ENCODE results near the gene TEX13B.

Gene TEX13B

DNA sequence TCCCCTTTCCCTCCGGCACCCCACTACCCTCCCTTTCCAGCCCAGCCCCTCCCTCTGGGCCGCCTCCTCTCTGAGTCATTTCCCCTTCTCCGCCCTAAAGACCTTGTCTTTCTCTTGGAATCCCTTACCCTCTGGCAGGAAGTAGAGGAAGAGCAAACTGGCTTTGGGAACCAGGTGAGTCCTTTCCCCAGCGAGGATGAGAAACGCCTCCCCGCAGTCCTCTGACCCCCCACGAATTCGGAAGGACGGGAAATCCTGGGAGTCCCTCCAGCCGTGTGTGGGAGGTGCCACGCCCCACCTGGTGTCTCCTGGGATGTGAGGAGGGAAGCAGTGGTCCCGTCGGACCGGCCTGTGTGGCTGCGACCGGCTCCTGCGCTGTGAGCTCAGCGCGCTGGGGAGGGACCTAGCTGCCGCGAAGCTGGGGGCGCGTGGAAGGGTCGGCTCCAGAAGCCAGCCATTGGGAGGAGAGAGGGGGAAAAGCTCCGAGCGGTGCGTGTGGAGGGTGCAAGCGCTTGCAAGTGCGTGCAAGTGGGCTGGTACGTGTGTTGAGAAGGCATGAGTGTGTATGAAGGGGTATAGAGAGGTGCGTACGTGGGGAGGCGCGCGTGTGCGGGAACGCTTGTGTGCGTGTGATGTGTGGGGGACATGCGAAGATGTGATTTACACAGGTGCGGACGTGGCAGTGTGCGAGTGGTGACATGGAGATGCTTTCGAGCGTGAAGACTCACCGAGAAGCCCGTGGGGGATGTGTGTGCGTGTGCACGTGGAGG lies 46.3 kb downstream of the TEX13B start:
- no peak for DNase-seq

DNA sequence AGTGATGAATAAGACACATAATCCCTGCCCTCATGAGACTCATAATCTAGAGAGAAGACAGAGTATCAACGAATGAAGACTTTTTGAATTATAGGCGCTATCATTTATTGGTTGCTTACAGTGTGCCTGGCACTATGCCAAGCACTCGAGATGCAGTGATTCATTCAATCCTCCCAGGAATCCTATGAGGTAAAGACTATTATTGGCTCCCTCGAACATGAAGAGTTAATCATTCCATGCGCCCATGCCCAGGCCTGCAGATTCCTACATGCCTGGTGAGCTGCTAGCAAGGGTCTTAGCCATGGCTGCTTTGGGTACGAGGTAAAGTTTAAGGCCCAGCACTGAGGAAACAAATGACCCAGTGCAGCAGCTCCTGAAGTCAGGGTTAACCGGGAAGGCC lies 47.0 kb downstream of the TEX13B start:
- DNase-seq = no peak

DNA sequence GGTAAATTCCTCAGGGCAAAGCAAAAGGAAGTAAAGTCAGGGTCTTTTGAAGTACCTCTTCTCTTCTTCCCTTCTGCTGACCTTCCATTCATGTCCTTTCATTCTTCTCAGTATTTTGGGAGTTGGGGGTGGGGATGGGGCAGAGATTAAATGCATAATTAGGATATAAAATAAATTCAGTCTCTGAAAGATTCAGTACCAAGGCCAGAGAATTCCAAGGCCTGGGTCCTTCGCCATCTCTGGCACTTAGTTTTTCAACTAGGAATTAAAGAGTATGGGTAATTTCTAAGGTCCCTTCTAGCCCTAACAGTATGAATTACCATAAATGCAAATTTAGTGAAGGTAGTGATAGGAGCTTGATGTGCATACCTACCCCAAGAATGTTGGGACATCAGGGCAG lies 47.9 kb downstream of the TEX13B start:
- DNase-seq = no peak
